Body of pancreas (tissue), 4 donors: Measurements from ENCODE around the gene ZNF664.

Experiments
- CTCF ChIP-seq, 7 experiments: fragments of 450-650 bp in 4 of 7; fragments of 200-600 bp in 3 of 7; sonication (generic) in 3 of 7; IDR thresholded peaks; one replicate each; pipeline ENCODE4 v1.5.1; 2016 to 2019; ENCODE audit warnings: antibody characterized with exemption in 7 of 7
- POLR2A ChIP-seq, 3 donors: fragments of 450-650 bp; IDR thresholded peaks; one replicate each; pipeline ENCODE4 v1.6.1; 2016; ENCODE audit warnings: antibody characterized with exemption in 3 of 3, mild to moderate bottlenecking in 2 of 3

- TF ChIP-seq CTCF (IDR thresholded peaks at IDR 0.05) (no peak), POLR2A (IDR thresholded peaks at IDR 0.05) (no peak)
Observed at GRCh38 chr12:124024263-124024678, 51.3 kb downstream of the ZNF664 start.
